Measurements from ENCODE around the gene HJV.
A peak's percentile ranks its signal among the peaks of the same experiment; 100 is the strongest.

HJV gene

DNA sequence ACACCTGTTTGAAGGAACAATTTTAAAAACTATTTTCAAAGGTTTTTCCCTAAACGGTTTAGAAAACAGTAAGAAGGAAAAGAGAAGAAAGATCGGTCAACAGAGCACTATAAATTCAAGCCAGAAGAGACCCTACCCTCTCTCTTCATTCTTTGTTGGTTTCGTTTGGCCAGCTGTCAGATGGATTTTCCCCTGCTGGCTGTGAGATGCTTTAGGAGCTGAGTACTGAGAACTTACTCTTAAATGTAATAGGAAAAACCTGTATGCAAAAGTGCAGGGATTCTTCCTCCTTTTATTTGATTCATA, 23.9 kb downstream of the HJV start:
- TF ChIP-seq, protein P1, sequence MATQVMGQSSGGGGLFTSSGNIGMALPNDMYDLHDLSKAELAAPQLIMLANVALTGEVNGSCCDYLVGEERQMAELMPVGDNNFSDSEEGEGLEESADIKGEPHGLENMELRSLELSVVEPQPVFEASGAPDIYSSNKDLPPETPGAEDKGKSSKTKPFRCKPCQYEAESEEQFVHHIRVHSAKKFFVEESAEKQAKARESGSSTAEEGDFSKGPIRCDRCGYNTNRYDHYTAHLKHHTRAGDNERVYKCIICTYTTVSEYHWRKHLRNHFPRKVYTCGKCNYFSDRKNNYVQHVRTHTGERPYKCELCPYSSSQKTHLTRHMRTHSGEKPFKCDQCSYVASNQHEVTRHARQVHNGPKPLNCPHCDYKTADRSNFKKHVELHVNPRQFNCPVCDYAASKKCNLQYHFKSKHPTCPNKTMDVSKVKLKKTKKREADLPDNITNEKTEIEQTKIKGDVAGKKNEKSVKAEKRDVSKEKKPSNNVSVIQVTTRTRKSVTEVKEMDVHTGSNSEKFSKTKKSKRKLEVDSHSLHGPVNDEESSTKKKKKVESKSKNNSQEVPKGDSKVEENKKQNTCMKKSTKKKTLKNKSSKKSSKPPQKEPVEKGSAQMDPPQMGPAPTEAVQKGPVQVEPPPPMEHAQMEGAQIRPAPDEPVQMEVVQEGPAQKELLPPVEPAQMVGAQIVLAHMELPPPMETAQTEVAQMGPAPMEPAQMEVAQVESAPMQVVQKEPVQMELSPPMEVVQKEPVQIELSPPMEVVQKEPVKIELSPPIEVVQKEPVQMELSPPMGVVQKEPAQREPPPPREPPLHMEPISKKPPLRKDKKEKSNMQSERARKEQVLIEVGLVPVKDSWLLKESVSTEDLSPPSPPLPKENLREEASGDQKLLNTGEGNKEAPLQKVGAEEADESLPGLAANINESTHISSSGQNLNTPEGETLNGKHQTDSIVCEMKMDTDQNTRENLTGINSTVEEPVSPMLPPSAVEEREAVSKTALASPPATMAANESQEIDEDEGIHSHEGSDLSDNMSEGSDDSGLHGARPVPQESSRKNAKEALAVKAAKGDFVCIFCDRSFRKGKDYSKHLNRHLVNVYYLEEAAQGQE (IDR thresholded peaks at IDR 0.05; ENCODE audit: low read depth), result no peak
- TF ChIP-seq CREB1 (IDR thresholded peaks at IDR 0.05; ENCODE audit: low read depth), result no peak
- no peak for TF ChIP-seq YY1 (IDR thresholded peaks at IDR 0.05; ENCODE audit: low read depth)
- TF ChIP-seq, protein P2, sequence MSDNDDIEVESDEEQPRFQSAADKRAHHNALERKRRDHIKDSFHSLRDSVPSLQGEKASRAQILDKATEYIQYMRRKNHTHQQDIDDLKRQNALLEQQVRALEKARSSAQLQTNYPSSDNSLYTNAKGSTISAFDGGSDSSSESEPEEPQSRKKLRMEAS (IDR thresholded peaks at IDR 0.05), result no peak
- TF ChIP-seq TCF12 (IDR thresholded peaks at IDR 0.05; ENCODE audit: low read depth), result no peak
- no peak for TF ChIP-seq EP300 (IDR thresholded peaks at IDR 0.05; ENCODE audit: borderline replicate concordance)
- TF ChIP-seq TEAD4 (IDR thresholded peaks at IDR 0.05), result no peak
- TF ChIP-seq ZBTB7A (IDR thresholded peaks at IDR 0.05; ENCODE audit: low read depth), result no peak
- TF ChIP-seq NFIC (IDR thresholded peaks at IDR 0.05), result no peak
- TF ChIP-seq, protein P3, sequence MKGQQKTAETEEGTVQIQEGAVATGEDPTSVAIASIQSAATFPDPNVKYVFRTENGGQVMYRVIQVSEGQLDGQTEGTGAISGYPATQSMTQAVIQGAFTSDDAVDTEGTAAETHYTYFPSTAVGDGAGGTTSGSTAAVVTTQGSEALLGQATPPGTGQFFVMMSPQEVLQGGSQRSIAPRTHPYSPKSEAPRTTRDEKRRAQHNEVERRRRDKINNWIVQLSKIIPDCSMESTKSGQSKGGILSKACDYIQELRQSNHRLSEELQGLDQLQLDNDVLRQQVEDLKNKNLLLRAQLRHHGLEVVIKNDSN (IDR thresholded peaks at IDR 0.05), result no peak
- no peak for TF ChIP-seq EGR1 (IDR thresholded peaks at IDR 0.05)
- TF ChIP-seq CEBPB (IDR thresholded peaks at IDR 0.05), result no peak
- TF ChIP-seq FOXM1 (IDR thresholded peaks at IDR 0.05; ENCODE audit: borderline replicate concordance, low read depth), result no peak
- TF ChIP-seq TAF1 (IDR thresholded peaks at IDR 0.05; ENCODE audit: low read depth), result no peak
- no peak for TF ChIP-seq RAD21 (IDR thresholded peaks at IDR 0.05; ENCODE audit: low read depth)

DNA sequence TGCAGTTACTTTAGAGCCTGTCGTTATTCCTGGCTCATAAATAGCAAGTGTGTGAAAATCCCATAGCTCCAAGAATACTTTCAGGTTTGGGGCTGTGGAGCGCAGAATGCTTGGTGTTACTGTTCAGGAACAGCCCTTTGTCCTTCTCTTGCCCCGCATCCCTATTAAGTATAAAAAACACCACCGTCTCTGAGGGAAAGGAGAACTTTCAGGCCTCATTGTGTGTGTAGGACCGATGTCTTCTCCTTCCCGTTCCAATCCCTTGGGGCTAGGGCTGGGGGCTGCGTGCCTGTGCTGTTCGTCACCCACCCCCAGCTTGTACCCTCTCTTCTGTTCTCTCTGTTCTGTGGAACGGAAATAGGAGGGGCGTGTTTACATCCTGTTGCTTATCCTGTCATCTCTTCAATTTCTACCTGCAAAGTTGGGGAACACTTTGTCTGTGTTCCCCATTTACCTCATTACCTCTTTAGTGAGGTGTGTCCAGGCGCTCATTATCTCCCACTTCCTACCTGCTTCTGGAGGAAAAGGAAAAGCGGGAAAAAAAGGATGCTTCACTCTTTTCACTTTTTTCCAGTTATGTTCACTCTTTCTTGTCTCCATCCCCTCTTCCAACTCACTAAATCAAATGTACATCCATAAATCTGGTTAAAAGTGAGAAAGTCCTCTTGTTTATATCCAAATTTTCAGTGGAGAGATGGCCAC, 24.4 kb downstream of the HJV start:
- TF ChIP-seq TCF12 (IDR thresholded peaks at IDR 0.05; ENCODE audit: low read depth), result no peak
- TF ChIP-seq TEAD4 (IDR thresholded peaks at IDR 0.05), result no peak
- no peak for TF ChIP-seq EP300 (IDR thresholded peaks at IDR 0.05; ENCODE audit: borderline replicate concordance)
- no peak for TF ChIP-seq YY1 (IDR thresholded peaks at IDR 0.05; ENCODE audit: low read depth)
- TF ChIP-seq CEBPB (IDR thresholded peaks at IDR 0.05), result no peak
- TF ChIP-seq EGR1 (IDR thresholded peaks at IDR 0.05), result no peak
- no peak; the same call in 1 of the 2 replicates for TF ChIP-seq TAF1 (IDR thresholded peaks at IDR 0.05; ENCODE audit: low read depth)

DNA sequence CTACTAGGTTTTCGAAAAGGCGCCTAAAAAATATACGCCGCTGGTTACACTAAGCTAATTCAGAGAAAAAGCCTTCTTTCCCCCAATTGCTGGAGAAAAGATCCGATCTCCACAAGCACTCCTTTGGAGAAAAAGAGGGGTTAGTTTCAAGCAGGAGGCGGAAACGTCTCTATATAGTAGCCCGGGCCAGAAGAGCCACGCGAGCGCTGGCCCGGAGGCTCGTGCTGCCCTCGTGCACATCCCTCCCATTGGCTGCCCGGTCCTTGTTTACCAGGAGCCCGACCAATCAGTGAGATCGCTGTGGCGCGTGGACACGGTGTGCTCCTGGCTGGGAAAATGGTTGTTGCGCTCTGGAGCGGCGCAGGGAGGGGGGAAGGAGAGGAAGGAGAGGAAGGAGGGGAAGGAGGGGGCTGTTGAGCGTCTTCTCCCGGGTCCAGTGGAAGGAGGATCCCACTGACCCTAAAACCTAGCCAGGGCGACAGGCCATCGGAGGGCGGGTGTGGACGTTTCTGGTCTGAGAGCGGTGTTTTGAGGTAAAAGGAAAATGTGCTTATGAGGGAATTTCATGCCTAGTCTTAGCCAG, 25.0 kb downstream of the HJV start, which contains the start of gene TXNIP:
Gene TXNIP, minus strand, starts transcription at position 147 of the 583 bp plus-strand sequence. CDS start 313 bp downstream, outside the sequence.
- TF ChIP-seq, protein P3 (IDR thresholded peaks at IDR 0.05), result peak; percentile 72
- TF ChIP-seq TEAD4 (IDR thresholded peaks at IDR 0.05) (no peak), FOXM1 (IDR thresholded peaks at IDR 0.05; ENCODE audit: borderline replicate concordance, low read depth) (peak; percentile 86), YY1 (IDR thresholded peaks at IDR 0.05; ENCODE audit: low read depth) (peak; percentile 80), CEBPB (IDR thresholded peaks at IDR 0.05) (no peak), EGR1 (IDR thresholded peaks at IDR 0.05) (no peak), CREB1 (IDR thresholded peaks at IDR 0.05; ENCODE audit: low read depth) (no peak; the same call in 1 of the 2 replicates), TCF12 (IDR thresholded peaks at IDR 0.05; ENCODE audit: low read depth) (peak; percentile 67), RAD21 (IDR thresholded peaks at IDR 0.05; ENCODE audit: low read depth) (no peak), TAF1 (IDR thresholded peaks at IDR 0.05; ENCODE audit: low read depth) (no peak; the same call in none of the 2 replicates), NFIC (IDR thresholded peaks at IDR 0.05) (peak; percentile 84), EP300 (IDR thresholded peaks at IDR 0.05; ENCODE audit: borderline replicate concordance) (peak; percentile 50; the same call in 1 of the 2 replicates), ZBTB7A (IDR thresholded peaks at IDR 0.05; ENCODE audit: low read depth) (peak; percentile 56; the same call in 1 of the 2 replicates)
- TF ChIP-seq, protein P1 (IDR thresholded peaks at IDR 0.05; ENCODE audit: low read depth), result no peak
- TF ChIP-seq, protein P2 (IDR thresholded peaks at IDR 0.05), result peak; percentile 96

DNA sequence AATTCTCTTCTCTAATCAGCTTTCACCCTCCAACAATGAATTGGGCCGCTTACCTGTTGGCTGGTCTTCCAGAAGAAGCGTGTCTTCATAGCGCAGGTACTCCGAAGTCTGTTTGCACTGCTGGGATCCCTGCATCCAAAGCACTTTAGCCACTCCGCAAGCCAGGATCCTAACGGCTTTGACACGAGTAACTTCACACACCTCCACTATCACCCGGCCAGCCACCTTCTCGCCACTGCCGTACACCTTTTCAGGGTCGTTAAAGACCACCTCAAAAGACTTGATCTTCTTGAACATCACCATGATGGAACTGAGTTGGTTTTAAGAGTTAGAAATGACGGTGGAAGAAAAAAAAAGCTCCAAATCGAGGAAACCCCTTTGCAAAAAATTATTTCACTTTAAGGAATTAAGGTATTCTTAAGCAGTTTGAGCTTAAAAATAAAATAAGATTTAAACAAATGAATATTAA, 25.5 kb downstream of the HJV start:
- TF ChIP-seq CEBPB (IDR thresholded peaks at IDR 0.05), result no peak
- TF ChIP-seq EGR1 (IDR thresholded peaks at IDR 0.05), result no peak
- no peak for TF ChIP-seq TAF1 (IDR thresholded peaks at IDR 0.05; ENCODE audit: low read depth)
- TF ChIP-seq YY1 (IDR thresholded peaks at IDR 0.05; ENCODE audit: low read depth), result no peak
- no peak for TF ChIP-seq EP300 (IDR thresholded peaks at IDR 0.05; ENCODE audit: borderline replicate concordance)
- TF ChIP-seq, protein P2 (IDR thresholded peaks at IDR 0.05), result no peak
- TF ChIP-seq, protein P3 (IDR thresholded peaks at IDR 0.05), result no peak
- no peak for TF ChIP-seq TCF12 (IDR thresholded peaks at IDR 0.05; ENCODE audit: low read depth)
- no peak for TF ChIP-seq CREB1 (IDR thresholded peaks at IDR 0.05; ENCODE audit: low read depth)
- no peak for TF ChIP-seq RAD21 (IDR thresholded peaks at IDR 0.05; ENCODE audit: low read depth)
- TF ChIP-seq NFIC (IDR thresholded peaks at IDR 0.05), result no peak
- no peak for TF ChIP-seq FOXM1 (IDR thresholded peaks at IDR 0.05; ENCODE audit: borderline replicate concordance, low read depth)
- TF ChIP-seq TEAD4 (IDR thresholded peaks at IDR 0.05), result no peak
- TF ChIP-seq, protein P1 (IDR thresholded peaks at IDR 0.05; ENCODE audit: low read depth), result no peak

Data from Ishikawa (cell line).